Endodermal cell (in vitro differentiated cells): ENCODE results near the gene PWWP2B. TPM values are rescaled to one million over a fixed set of nuclear protein-coding genes. Genes with fewer than 3 reads are reported as not detected.

ENCODE experiments used
- DNase-seq: peaks from one replicate; pipeline ENCODE4 v3.0.0-alpha.2; 2017
- H3K27ac ChIP-seq: 2 replicates; pipeline ENCODE4 v1.5.1; 2013; ENCODE audit warnings: mild to moderate bottlenecking, low read depth, low read length, moderate library complexity
- H3K27me3 ChIP-seq: 2 replicates; pipeline ENCODE4 v1.6.1; 2013; ENCODE audit warnings: mild to moderate bottlenecking, low read length, moderate library complexity; ENCODE audit not compliant: insufficient read depth, control insufficient read depth, poor library complexity, severe bottlenecking
- H3K36me3 ChIP-seq: 2 replicates; pipeline ENCODE4 v1.7.0; 2013; ENCODE audit warnings: mild to moderate bottlenecking, low read length, moderate library complexity; ENCODE audit not compliant: control insufficient read depth, insufficient read depth
- H3K4me1 ChIP-seq: one replicate; pipeline ENCODE4 v1.7.0; 2013; ENCODE audit warnings: low read length; ENCODE audit not compliant: control insufficient read depth, insufficient read depth
- H3K4me3 ChIP-seq: 2 replicates; pipeline ENCODE4 v1.5.1; 2013; ENCODE audit warnings: mild to moderate bottlenecking, low read length, moderate library complexity
- H3K9ac ChIP-seq: 2 replicates; pipeline ENCODE4 v1.6.1; 2013; ENCODE audit warnings: mild to moderate bottlenecking, low read length, moderate library complexity; ENCODE audit not compliant: poor library complexity, severe bottlenecking; ENCODE audit errors: extremely low read depth
- H3K9me3 ChIP-seq: 2 replicates; pipeline ENCODE4 v1.6.1; 2013; ENCODE audit warnings: mild to moderate bottlenecking, low read length, moderate library complexity; ENCODE audit not compliant: control insufficient read depth
- H3K27ac Mint-ChIP-seq: 2 replicates; pipeline ENCODE4 v1.8.0; 2020; ENCODE audit warnings: mixed read lengths
- H3K27me3 Mint-ChIP-seq: 2 replicates; pipeline ENCODE4 v1.8.0; 2021; ENCODE audit warnings: mild to moderate bottlenecking, mixed read lengths; ENCODE audit not compliant: insufficient read depth
- H3K36me3 Mint-ChIP-seq: 2 replicates; pipeline ENCODE4 v1.8.0; 2020; ENCODE audit warnings: low read depth, mixed read lengths
- H3K4me1 Mint-ChIP-seq: 2 replicates; pipeline ENCODE4 v1.8.0; 2020; ENCODE audit warnings: mixed read lengths
- H3K4me3 Mint-ChIP-seq: 2 replicates; pipeline ENCODE4 v1.8.0; 2020; ENCODE audit warnings: mild to moderate bottlenecking, moderate library complexity, mixed read lengths
- H3K9me3 Mint-ChIP-seq: 2 replicates; pipeline ENCODE4 v1.8.0; 2020; ENCODE audit warnings: mild to moderate bottlenecking, mixed read lengths
- WGBS, 2 experiments: methylation state at CpG; one replicate each; pipeline versions ENCODE4 v1.1.5 to v1.1.7; 2013; ENCODE audit warnings: missing lambda C conversion rate in 2 of 2, mixed read lengths in 1 of 2; ENCODE audit not compliant: insufficient coverage in 1 of 2, insufficient read length in 1 of 2; 5-methylcytosine and 5-hydroxymethylcytosine counted together
- total RNA-seq, 2 donors: library from RNA; stranded (reverse); fragmentation: NEBNext Ultra II Directional in 1 of 2; extraction: Animal tissue kit (Norgen Biotek cat#: 25700) in 1 of 2; gene quantifications; 2 replicates in 1 of 2; 3 replicates in 1 of 2; pipeline ENCODE4 v1.2.1, GENCODE V29; 2021
- TF ChIP-seq, protein P1 (sequence below): fragments of 200-600 bp; sonication (generic); conservative IDR thresholded peaks from 2 replicates; pipeline ENCODE4 v1.5.0; 2021; ENCODE audit warnings: antibody characterized with exemption, mild to moderate bottlenecking

Gene PWWP2B
- total RNA-seq, 2 donors from 2014 or later, result 11.4 to 13.9 TPM

DNA sequence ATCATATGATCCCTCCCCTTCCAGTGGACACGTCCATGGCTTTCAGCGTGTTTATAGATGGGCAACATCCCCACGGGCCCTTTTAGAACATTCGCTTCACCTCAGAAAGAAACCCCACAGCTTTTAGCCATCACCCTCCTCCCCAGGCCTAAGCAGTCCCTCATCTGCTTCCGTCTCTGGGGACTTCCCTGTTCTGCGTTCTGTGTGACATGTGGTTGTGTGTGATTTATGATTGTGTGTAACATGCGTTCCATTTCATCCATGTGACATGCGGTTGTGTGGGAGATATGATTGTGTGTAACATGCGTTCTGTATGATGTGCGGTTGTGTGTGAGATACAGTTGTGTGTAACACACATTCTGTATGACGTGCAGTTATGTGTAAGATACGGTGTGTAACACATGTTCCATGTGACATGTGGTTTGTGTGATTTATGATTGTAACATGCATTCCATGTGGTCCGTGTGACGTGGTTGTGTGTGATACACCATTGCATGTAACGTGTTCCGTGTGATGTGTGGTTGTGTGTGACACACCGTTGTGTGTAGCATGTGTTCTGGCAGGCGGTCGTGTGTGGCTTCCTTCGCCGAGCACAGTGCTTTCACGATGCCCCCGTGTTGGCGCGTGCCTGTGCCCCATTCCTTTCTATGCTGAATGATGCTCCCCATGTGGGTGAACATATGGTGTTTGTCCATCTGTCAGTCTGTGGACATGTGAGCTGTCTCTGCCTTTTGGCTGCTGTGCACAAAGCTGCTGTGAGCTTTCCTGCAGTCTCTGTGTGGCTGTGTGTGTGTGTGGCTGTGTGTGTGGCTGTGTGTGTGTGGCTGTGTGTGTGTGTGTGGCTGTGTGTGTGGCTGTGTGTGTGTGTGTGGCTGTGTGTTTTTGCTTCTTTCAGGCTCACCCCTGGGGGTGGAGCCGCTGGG, 26.2 kb downstream of the PWWP2B start:
- no peak overlapping the region for H3K27ac Mint-ChIP-seq
- Histone ChIP-seq H3K27ac (no peak overlapping the region), H3K9ac (no peak overlapping the region)

DNA sequence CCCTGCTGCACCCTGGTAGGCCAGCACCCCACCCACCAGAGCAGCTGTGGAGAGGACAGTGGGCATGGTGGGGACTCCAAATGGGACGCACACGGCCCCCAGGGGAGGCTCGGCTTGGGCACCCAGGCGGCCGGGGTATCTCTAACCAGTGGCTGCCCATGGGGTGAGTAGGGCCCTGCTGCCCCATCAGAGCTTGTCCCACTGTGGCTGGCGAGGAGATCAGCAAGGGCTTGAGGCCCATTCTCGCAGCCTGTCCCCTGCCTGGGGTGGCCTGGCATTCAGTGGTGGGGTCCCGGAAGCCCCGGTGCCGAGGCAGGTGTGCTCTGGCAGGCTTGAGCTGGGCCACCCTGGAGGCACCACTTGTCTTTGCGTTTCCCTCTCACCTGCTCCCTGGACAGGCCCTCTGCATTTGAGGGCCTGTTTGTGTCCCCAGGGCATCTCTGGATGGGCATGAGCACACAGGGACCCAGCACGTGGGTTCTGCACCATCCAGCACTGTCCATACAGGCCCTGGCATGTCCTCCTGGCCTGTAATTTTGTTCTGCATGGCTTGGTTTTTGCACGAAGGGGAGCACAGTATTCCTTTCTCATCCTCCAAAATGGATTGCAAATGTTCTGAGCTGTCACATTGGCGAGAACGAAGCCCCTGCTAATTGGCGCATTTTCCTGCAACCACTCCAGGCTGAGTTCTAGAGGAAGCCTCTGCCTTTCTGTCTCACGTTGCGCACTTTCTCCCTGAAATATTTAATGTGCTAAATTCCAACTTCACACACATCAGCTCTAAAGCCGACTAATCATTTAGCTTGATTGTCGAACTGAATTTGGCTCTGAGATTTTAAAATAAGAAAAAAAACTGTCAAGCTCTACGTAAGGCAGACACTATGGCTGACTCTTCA, 27.2 kb downstream of the PWWP2B start:
- H3K27ac ChIP-seq, result peak overlapping the region; percentile 41
- no peak for DNase-seq
- no peak overlapping the region for H3K27ac Mint-ChIP-seq
- peaks cover 3% of the 10 kb centered on the region for H3K4me1 Mint-ChIP-seq
- H3K4me3 ChIP-seq, result no peak overlapping the region
- H3K9me3 ChIP-seq, result no peaks in the 10 kb centered on the region
- H3K4me1 ChIP-seq, result peaks cover 7% of the 10 kb centered on the region
- H3K27me3 ChIP-seq, result no peaks in the 10 kb centered on the region
- no peaks in the 10 kb centered on the region for H3K27me3 Mint-ChIP-seq
- WGBS, 2 experiments, result 90 to 91% methylated on average over 16 to 21 of the region's 21 CpGs
- H3K9me3 Mint-ChIP-seq, result no peaks in the 10 kb centered on the region
- H3K36me3 ChIP-seq, result no peaks in the 10 kb centered on the region
- H3K9ac ChIP-seq, result no peak overlapping the region
- no peak overlapping the region for H3K4me3 Mint-ChIP-seq
- TF ChIP-seq, protein P1, sequence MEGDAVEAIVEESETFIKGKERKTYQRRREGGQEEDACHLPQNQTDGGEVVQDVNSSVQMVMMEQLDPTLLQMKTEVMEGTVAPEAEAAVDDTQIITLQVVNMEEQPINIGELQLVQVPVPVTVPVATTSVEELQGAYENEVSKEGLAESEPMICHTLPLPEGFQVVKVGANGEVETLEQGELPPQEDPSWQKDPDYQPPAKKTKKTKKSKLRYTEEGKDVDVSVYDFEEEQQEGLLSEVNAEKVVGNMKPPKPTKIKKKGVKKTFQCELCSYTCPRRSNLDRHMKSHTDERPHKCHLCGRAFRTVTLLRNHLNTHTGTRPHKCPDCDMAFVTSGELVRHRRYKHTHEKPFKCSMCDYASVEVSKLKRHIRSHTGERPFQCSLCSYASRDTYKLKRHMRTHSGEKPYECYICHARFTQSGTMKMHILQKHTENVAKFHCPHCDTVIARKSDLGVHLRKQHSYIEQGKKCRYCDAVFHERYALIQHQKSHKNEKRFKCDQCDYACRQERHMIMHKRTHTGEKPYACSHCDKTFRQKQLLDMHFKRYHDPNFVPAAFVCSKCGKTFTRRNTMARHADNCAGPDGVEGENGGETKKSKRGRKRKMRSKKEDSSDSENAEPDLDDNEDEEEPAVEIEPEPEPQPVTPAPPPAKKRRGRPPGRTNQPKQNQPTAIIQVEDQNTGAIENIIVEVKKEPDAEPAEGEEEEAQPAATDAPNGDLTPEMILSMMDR, result no peak
- H3K36me3 Mint-ChIP-seq, result no peaks in the 10 kb centered on the region

More for the DNA sequence above, 26.2 kb downstream of the PWWP2B start:
- Histone ChIP-seq H3K9me3 (no peaks in the 10 kb centered on the region), H3K4me1 (peaks cover 11% of the 10 kb centered on the region), H3K36me3 (no peaks in the 10 kb centered on the region), H3K4me3 (no peak overlapping the region), H3K27me3 (no peaks in the 10 kb centered on the region)
- DNase-seq, result no peak
- TF ChIP-seq, protein P1, result no peak
- 93 to 95% methylated on average over 16 to 26 of the region's 26 CpGs for WGBS, 2 experiments
- H3K4me1 Mint-ChIP-seq, result peaks cover 11% of the 10 kb centered on the region
- H3K9me3 Mint-ChIP-seq, result no peaks in the 10 kb centered on the region
- no peaks in the 10 kb centered on the region for H3K36me3 Mint-ChIP-seq
- no peaks in the 10 kb centered on the region for H3K27me3 Mint-ChIP-seq
- no peak overlapping the region for H3K4me3 Mint-ChIP-seq

DNA sequence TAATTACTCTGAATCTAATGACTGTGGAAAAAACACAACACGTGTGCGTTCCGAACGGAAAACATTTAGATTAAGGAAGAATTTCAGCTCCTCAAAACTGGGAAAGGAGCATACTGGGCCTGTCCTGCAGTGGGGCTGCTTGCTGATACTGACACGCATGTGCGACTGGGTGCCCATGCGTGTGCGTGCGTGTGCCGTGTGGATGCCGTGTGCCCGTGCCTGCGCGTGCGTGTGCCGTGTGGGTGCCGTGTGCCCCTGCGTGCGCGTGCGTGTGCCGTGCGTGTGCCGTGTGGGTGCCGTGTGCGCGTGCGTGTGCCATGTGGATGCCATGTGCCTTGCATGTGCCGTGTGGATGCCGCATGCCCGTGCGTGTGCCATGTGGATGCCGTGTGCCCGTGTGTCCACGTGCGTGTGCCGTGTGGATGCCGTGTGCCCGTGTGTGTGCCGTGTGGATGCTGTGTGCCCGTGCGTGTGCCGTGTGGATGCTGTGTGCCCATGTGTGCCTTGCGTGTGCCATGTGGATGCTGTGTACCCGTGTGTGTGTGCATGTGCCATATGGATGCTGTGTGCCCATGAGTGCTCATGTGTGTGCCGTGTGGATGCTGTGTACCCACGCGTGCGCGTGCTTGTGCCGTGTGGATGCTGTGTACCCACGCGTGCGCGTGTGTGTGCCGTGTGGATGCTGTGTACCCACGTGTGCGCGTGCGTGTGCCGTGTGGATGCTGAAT, 28.2 kb downstream of the PWWP2B start:
- Mint-ChIP-seq H3K27me3 (no peaks in the 10 kb centered on the region), H3K36me3 (no peaks in the 10 kb centered on the region), H3K4me1 (peaks cover 2% of the 10 kb centered on the region), H3K4me3 (no peak overlapping the region), H3K27ac (no peak overlapping the region), H3K9me3 (no peaks in the 10 kb centered on the region)
- H3K4me3 ChIP-seq, result no peak overlapping the region
- no peak overlapping the region for H3K9ac ChIP-seq
- H3K27me3 ChIP-seq, result no peaks in the 10 kb centered on the region
- 97 to 98% methylated on average over 54 to 61 of the region's 61 CpGs for WGBS, 2 experiments
- DNase-seq, result no peak
- H3K4me1 ChIP-seq, result peaks cover 7% of the 10 kb centered on the region
- H3K36me3 ChIP-seq, result no peaks in the 10 kb centered on the region
- TF ChIP-seq, protein P1, result no peak
- H3K9me3 ChIP-seq, result no peaks in the 10 kb centered on the region
- no peak overlapping the region for H3K27ac ChIP-seq
